Aorta (tissue), 5 donors: ENCODE measurements around the gene USP48. TPM values are rescaled to one million over a fixed set of nuclear protein-coding genes. Genes with fewer than 3 reads are reported as not detected.

Experiments used
- ATAC-seq: fragments of 200-7000 bp; cut with Tn5 transposase; one replicate; pipeline ENCODE4 v1.9.1; 2022; ENCODE audit warnings: moderate library complexity; ENCODE audit not compliant: low FRiP score
- DNase-seq, 2 donors: peaks; one replicate each; pipeline ENCODE4 v3.0.0-alpha.2; 2020
- H3K27ac ChIP-seq, 2 donors: one replicate each; pipeline ENCODE4 v1.5.1; 2013; ENCODE audit warnings: low read length in 2 of 2, mild to moderate bottlenecking in 2 of 2, moderate library complexity in 2 of 2, control low read depth in 1 of 2, inconsistent platforms in 1 of 2, low read depth in 1 of 2
- H3K27me3 ChIP-seq, 2 donors: one replicate each; pipeline ENCODE4 v1.6.1; 2013; ENCODE audit warnings: control low read depth in 1 of 2, low read length in 1 of 2, mild to moderate bottlenecking in 1 of 2, moderate library complexity in 1 of 2; ENCODE audit not compliant: insufficient read depth in 2 of 2, control insufficient read depth in 1 of 2
- H3K36me3 ChIP-seq, 2 donors: one replicate each; pipeline ENCODE4 v1.6.1; 2013; ENCODE audit warnings: control low read depth in 1 of 2, low read length in 1 of 2, mild to moderate bottlenecking in 1 of 2; ENCODE audit not compliant: insufficient read depth in 2 of 2, control insufficient read depth in 1 of 2
- H3K4me1 ChIP-seq, 2 donors: one replicate each; pipeline ENCODE4 v1.6.1; 2013; ENCODE audit warnings: low read length in 2 of 2, control low read depth in 1 of 2, mild to moderate bottlenecking in 1 of 2, moderate library complexity in 1 of 2; ENCODE audit not compliant: insufficient read depth in 2 of 2, control insufficient read depth in 1 of 2
- H3K4me3 ChIP-seq, 2 donors: one replicate each; pipeline ENCODE4 v1.5.1; 2013; ENCODE audit warnings: low read length in 2 of 2, control low read depth in 1 of 2, mild to moderate bottlenecking in 1 of 2
- H3K9me3 ChIP-seq: one replicate; pipeline ENCODE4 v1.6.1; 2013; ENCODE audit warnings: mild to moderate bottlenecking, low read length; ENCODE audit not compliant: control insufficient read depth
- WGBS, 2 donors: extraction: QIAGEN DNeasy Blood & Tissue Kit; methylation state at CpG; one replicate each; pipeline ENCODE4 v1.1.7; 2013; 5-methylcytosine and 5-hydroxymethylcytosine counted together
- intact Hi-C, 2 donors: fragments of 100-400 bp; cut with DNase I; formaldehyde crosslinking; loops; one replicate each; pipeline versions ENCODE4 v1.14.2 to v1.15.0; 2022
- polyA plus RNA-seq, 2 donors: library from polyadenylated mRNA; stranded (reverse); fragments of 200-250 nt; gene quantifications; one replicate each; pipeline ENCODE4 v1.2.3, GENCODE V29; 2013
- total RNA-seq, 2 donors: library from RNA; stranded (reverse); fragmentation: NEBNext Ultra II Directional; extraction: Animal tissue kit (Norgen Biotek cat#: 25700); gene quantifications; one replicate each; pipeline ENCODE4 v1.2.1, GENCODE V29; 2021
- donor health status: healthy with polysubstance abuse.
- donor health status: Bipolar disorder and iron deficiency.
- donor health status: DM: no; HTN: no; CAD: no.
- donor health status: DM: no; HTN: no; CAD: no.
- donor health status: DM: yes; HTN: yes; CAD: no.

The USP48 gene
- total and polyA plus RNA-seq, 4 donors = 16.2 to 90.1 (median 43.2) TPM

DNA sequence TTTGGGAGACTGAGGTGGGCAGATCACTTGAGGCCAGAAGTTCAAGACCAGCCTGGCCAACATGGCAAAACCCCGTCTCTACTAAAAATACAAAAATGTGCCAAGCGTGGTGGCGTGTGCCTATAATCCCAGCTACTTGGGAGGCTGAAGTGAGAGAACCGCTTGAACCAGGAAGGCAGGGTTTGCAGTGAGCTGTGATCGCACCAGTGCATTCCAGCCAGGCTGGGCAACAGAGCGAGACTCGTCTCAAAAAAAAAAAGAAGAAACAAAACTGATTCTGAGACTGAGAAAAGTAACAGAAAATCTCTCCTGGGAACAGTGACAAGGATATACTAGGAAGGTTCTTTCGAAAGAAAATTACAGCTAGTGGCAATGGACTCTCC lies 20.9 kb downstream of the USP48 start:
- intact Hi-C loops = no loop called here
- Histone ChIP-seq H3K4me1 (peaks cover 0 to 3% of the 10 kb centered on the region in 2 donors), H3K27me3 (no peaks in the 10 kb centered on the region), H3K9me3 (no peaks in the 10 kb centered on the region), H3K27ac (no peak overlapping the region), H3K36me3 (no peaks in the 10 kb centered on the region), H3K4me3 (no peak overlapping the region)
- 70 to 74% methylated on average over 8 of the region's 8 CpGs for WGBS, 2 donors
- DNase-seq = no peak
- no peak for ATAC-seq

DNA sequence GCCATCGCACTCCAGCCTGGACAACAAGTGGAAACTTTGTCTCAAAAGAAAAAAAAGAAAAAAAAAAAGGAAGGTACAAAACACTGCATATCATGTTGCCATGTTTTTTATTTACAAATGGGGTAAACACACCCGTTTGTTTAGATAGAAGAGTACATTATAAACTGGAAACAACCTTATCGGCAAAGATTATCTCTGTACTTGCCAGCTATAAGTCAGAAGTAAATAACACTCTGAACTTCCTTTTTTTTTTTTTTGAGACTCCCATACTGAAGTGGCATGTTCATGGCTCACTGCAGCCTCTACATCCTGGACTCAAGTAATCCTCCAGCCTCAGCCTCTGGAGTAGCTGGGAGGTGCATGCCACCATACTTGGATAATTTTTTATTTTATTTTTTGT lies 21.9 kb downstream of the USP48 start:
- 61 to 83% methylated on average over 3 of the region's 3 CpGs for WGBS, 2 donors
- Histone ChIP-seq H3K27me3 (no peaks in the 10 kb centered on the region), H3K4me3 (no peak overlapping the region), H3K9me3 (no peaks in the 10 kb centered on the region), H3K36me3 (no peaks in the 10 kb centered on the region), H3K27ac (no peak overlapping the region), H3K4me1 (peaks cover 0 to 3% of the 10 kb centered on the region in 2 donors)
- no peak for DNase-seq
- ATAC-seq = no peak
- intact Hi-C loops = no loop called here

DNA sequence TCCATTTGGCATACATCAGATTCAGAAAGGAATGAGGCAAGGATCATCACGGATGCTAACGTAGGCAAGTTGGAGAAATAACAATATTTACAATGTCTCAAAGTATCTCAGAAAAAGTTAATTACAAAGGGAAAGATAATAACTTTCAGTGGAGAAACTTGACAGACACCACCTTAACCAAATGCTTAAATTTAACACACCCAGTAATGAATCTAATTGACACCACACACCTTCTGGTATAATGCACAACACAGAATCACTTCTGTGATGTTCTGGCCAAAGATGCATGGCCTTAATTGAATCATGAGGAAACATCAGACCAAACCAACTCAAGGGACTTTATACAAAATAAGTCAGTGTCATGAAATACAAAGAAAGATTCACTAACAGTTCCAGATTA lies 23.1 kb downstream of the USP48 start:
- no peak overlapping the region for H3K27ac ChIP-seq
- H3K4me1 ChIP-seq = peaks cover 0 to 3% of the 10 kb centered on the region in 2 donors
- H3K27me3 ChIP-seq = no peaks in the 10 kb centered on the region
- H3K9me3 ChIP-seq = no peaks in the 10 kb centered on the region
- no peak for DNase-seq
- intact Hi-C loops = no loop called here
- WGBS, 2 donors = 70 to 76% methylated on average over 2 of the region's 2 CpGs
- H3K36me3 ChIP-seq = no peaks in the 10 kb centered on the region
- H3K4me3 ChIP-seq = no peak overlapping the region
- no peak for ATAC-seq

DNA sequence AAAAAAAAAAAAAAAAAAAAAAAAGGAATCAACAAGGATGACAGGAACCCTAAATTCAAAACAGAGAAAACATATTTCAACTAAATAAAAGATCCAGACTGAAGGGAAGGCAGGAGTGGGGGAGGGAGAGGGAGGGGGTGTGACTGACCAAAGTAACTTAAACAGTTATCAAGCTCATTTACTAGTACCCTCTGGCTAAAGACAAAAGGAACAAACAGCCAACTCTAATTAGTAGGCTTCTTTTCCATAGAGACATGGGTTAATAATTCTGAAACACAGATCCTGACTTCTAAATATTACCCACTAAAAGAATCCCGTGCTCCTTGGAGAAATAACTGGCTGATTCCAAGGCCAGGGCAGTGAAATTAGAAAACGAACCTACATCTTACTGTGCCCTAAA lies 23.8 kb downstream of the USP48 start:
- WGBS, 2 donors = 27% methylated on average over 2 of the region's 2 CpGs
- intact Hi-C loops = no loop called here

DNA sequence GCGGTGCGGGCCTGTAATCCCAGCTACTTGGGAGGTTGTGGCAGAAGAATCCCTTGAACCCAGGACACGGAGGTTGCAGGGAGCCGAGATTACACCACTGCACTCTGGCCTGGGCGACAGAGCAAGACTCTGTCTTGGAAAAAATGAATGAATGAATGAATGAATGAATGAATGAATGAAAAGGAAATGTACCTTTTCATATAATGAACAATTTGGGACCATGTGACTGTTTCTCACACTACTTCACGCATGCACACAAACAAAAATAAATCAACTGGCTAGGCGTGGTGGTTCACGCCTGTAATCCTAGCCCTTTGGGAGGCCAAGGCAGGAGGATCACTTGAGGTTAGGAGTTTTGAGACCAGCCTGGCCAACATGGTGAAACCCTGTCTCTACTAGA lies 24.3 kb downstream of the USP48 start:
- Histone ChIP-seq H3K9me3 (no peaks in the 10 kb centered on the region), H3K27me3 (no peaks in the 10 kb centered on the region), H3K27ac (no peak overlapping the region), H3K4me1 (peaks cover 0 to 3% of the 10 kb centered on the region in 2 donors), H3K4me3 (no peak overlapping the region), H3K36me3 (peaks cover 0 to 3% of the 10 kb centered on the region in 2 donors)
- DNase-seq (no peak), ATAC-seq (no peak)
- WGBS, 2 donors = 98% methylated on average over 8 of the region's 8 CpGs
- intact Hi-C loops = no loop called here

More for the DNA sequence above, 23.8 kb downstream of the USP48 start:
- H3K4me3 ChIP-seq = no peak overlapping the region
- H3K27me3 ChIP-seq = no peaks in the 10 kb centered on the region
- H3K4me1 ChIP-seq = peaks cover 0 to 3% of the 10 kb centered on the region in 2 donors
- H3K9me3 ChIP-seq = no peaks in the 10 kb centered on the region
- ATAC-seq (no peak), DNase-seq (no peak)
- peaks cover 0 to 3% of the 10 kb centered on the region in 2 donors for H3K36me3 ChIP-seq
- H3K27ac ChIP-seq = no peak overlapping the region

DNA sequence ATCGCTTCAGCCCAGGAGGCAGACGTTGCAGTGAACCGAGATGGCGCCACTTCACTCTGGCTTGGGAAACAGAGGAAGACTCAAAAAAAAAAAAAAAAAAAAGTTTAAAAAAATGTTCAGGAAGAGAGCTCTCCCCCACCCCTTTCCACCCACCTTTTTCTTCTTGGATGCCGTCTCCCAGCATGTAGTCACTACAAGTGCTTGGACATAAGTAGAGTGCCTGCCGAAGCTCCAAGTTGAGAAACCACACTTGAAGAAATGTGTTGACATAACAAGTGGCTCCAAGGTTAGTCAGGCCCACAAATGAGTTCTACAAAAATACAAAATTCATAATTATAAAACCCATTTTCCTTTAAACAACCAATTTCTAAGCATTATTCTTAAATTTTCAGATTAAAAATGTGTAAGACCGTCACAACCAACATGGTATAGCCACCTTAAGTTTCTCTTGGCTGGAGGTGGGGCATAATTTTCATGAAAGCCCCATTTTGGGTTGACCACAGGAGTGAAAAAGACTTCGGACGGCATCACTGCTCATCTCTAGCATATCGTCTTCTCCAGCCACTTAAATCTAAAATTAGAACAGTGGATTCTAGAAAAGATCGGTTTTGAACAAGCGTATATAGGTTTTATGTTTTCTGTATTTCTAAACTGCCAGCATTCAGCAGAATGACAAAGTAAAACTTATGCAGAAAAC lies 26.4 kb downstream of the USP48 start:
- no peak overlapping the region for H3K4me3 ChIP-seq
- peaks cover 0 to 3% of the 10 kb centered on the region in 2 donors for H3K36me3 ChIP-seq
- intact Hi-C loops = no loop called here
- ATAC-seq (no peak), DNase-seq (no peak)
- no peaks in the 10 kb centered on the region for H3K27me3 ChIP-seq
- H3K27ac ChIP-seq = no peak overlapping the region
- no peaks in the 10 kb centered on the region for H3K9me3 ChIP-seq
- 78 to 82% methylated on average over 12 of the region's 12 CpGs for whole genome bisulfite sequencing, 2 donors
- peaks cover 0 to 3% of the 10 kb centered on the region in 2 donors for H3K4me1 ChIP-seq

DNA sequence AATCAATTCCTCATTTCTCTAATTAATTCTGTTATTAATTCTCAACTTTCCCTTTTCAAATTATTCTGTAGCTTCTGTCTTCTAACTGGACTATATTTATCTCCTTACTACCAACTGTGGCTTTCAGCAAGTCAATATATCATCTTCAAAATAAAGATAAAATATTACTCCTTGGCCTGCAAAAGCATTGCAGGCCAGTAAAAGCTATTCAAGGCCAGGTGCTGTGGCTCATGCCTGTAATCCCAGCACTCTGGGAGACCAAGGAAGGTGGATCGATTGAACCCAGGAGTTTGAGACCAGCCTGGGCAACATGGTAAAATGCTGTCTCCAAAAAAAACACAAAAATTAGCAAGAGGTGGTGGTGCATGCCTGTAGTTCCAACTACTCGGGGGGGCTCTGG lies 27.9 kb downstream of the USP48 start:
- H3K36me3 ChIP-seq = peaks cover 0 to 3% of the 10 kb centered on the region in 2 donors
- DNase-seq (no peak), ATAC-seq (no peak)
- WGBS, 2 donors = 88 to 90% methylated on average over 2 of the region's 2 CpGs
- H3K4me1 ChIP-seq = peaks cover 0 to 3% of the 10 kb centered on the region in 2 donors
- no peaks in the 10 kb centered on the region for H3K27me3 ChIP-seq
- H3K27ac ChIP-seq = no peak overlapping the region
- intact Hi-C loops = no loop called here
- no peak overlapping the region for H3K4me3 ChIP-seq
- no peaks in the 10 kb centered on the region for H3K9me3 ChIP-seq

DNA sequence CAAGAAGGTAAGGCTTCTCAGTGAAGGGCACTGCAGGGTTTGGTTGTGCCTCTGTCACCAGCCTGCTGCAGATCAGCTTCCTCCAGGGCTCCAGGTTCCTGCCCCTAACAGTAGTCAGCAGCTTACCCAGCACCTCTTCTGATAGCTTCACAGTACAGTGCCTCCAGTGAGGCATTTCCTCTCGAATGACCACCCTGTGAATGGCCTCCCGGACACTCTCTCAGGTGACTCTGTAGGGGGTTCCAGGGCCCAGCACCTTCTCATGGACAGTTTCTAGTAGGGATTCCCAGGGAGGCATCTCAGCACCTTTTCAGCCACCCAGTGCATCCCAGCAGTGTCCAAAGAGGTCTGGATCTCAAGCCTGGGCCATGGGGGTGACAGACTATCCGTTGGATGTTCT lies 28.4 kb downstream of the USP48 start:
- Histone ChIP-seq H3K4me1 (peaks cover 0 to 3% of the 10 kb centered on the region in 2 donors), H3K9me3 (no peaks in the 10 kb centered on the region), H3K36me3 (peaks cover 0 to 3% of the 10 kb centered on the region in 2 donors), H3K27me3 (no peaks in the 10 kb centered on the region), H3K27ac (no peak overlapping the region), H3K4me3 (no peak overlapping the region)
- DNase-seq = no peak
- intact Hi-C loops = no loop called here
- whole genome bisulfite sequencing, 2 donors = 86 to 94% methylated on average over 3 of the region's 3 CpGs
- ATAC-seq = no peak

DNA sequence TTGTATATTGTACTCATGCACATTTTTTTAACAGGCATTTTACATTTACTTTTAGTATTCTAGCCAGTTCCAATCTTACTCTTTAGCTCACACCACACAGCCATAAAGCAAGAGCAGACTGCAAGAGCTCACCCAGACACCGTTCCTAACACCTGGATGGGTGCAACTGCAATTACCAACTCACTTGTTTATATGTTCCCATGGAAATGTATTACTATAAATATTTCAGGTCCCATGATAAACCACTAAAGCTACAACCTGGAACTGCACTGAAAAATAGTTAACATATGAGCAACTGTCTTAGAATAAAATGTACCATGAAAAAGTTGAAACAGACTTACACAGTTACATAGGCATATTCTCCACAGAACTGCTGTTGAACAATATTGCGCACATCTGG lies 30.8 kb downstream of the USP48 start:
- ATAC-seq = no peak
- H3K4me3 ChIP-seq = no peak overlapping the region
- H3K27ac ChIP-seq = no peak overlapping the region
- no peaks in the 10 kb centered on the region for H3K4me1 ChIP-seq
- DNase-seq = no peak
- no peaks in the 10 kb centered on the region for H3K9me3 ChIP-seq
- no peaks in the 10 kb centered on the region for H3K27me3 ChIP-seq
- intact Hi-C loops = no loop called here
- 86 to 94% methylated on average over 2 of the region's 2 CpGs for WGBS, 2 donors
- peaks cover 0 to 3% of the 10 kb centered on the region in 2 donors for H3K36me3 ChIP-seq
